GM06990 (cell line): Measurements from ENCODE around the gene SLC35C1.

Source experiments
- DNase-seq: peaks from one replicate; pipeline ENCODE4 v3.0.0-alpha.2; 2011; ENCODE audit not compliant: insufficient read length; ENCODE audit errors: extremely low read depth
- H3K27me3 ChIP-seq: replicated peaks from 2 replicates; pipeline ENCODE4 v1.6.0; 2011; ENCODE audit warnings: low read length; ENCODE audit not compliant: control insufficient read depth, insufficient read depth
- H3K36me3 ChIP-seq: 2 replicates; pipeline ENCODE4 v1.5.1; 2011; ENCODE audit warnings: low read length; ENCODE audit not compliant: control insufficient read depth, insufficient read depth
- H3K4me3 ChIP-seq: replicated peaks from 2 replicates; pipeline ENCODE4 v1.5.1; 2011; ENCODE audit warnings: low read depth, mild to moderate bottlenecking, control low read depth, low read length
- TF ChIP-seq, protein P1 (sequence below): IDR thresholded peaks from 2 replicates; pipeline ENCODE4 v1.5.1; 2011; ENCODE audit warnings: low read length, control low read depth, mild to moderate bottlenecking, inconsistent platforms; ENCODE audit not compliant: insufficient read depth, poor library complexity, severe bottlenecking

The SLC35C1 gene

DNA sequence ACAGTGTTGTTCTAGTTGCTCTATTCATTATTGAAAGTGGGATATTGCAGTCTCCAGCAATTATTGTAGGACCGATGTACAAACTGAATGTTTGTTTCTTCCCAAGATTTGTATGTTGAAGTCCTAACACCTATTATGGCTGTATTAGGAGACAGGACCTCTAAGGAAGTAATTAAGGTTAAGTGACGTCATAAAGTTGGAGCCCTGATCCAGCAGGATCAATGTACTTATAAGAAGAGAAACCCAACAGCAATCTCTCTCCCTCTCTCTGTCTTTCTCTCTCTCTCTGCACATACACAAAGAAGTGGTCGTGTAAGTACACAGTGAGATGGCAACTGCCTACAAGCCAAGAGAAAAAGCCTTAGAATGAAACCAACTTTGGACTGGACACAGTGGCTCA lies 16.1 kb upstream of the SLC35C1 start:
- H3K4me3 ChIP-seq: no peak overlapping the region
- DNase-seq: no peak
- H3K36me3 ChIP-seq: no peaks in the 10 kb centered on the region
- TF ChIP-seq, protein P1, sequence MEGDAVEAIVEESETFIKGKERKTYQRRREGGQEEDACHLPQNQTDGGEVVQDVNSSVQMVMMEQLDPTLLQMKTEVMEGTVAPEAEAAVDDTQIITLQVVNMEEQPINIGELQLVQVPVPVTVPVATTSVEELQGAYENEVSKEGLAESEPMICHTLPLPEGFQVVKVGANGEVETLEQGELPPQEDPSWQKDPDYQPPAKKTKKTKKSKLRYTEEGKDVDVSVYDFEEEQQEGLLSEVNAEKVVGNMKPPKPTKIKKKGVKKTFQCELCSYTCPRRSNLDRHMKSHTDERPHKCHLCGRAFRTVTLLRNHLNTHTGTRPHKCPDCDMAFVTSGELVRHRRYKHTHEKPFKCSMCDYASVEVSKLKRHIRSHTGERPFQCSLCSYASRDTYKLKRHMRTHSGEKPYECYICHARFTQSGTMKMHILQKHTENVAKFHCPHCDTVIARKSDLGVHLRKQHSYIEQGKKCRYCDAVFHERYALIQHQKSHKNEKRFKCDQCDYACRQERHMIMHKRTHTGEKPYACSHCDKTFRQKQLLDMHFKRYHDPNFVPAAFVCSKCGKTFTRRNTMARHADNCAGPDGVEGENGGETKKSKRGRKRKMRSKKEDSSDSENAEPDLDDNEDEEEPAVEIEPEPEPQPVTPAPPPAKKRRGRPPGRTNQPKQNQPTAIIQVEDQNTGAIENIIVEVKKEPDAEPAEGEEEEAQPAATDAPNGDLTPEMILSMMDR: no peak
- no peaks in the 10 kb centered on the region; the same call in 1 of the 2 replicates for H3K27me3 ChIP-seq

DNA sequence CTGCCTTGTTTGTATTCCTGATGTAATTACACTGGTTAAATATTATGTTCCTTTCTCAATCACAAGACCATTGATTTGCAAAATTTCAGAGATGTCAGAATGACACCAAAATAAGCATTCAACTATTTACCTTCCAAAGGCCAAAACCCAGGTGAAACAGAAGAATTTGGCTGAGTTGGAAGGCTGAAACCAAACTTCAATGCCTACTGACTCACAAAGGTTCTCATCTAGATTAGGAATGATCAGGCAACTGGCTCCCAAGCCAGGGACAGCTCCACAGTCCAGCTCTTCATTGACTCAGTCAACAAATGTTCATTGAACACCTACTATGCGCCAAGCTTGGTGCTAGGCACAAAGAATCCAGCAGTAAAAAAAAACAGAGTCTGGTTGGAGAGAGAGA lies 13.4 kb upstream of the SLC35C1 start:
- H3K36me3 ChIP-seq: no peaks in the 10 kb centered on the region
- TF ChIP-seq, protein P1: no peak
- DNase-seq: no peak
- no peaks in the 10 kb centered on the region; the same call in 1 of the 2 replicates for H3K27me3 ChIP-seq
- no peak overlapping the region for H3K4me3 ChIP-seq

DNA sequence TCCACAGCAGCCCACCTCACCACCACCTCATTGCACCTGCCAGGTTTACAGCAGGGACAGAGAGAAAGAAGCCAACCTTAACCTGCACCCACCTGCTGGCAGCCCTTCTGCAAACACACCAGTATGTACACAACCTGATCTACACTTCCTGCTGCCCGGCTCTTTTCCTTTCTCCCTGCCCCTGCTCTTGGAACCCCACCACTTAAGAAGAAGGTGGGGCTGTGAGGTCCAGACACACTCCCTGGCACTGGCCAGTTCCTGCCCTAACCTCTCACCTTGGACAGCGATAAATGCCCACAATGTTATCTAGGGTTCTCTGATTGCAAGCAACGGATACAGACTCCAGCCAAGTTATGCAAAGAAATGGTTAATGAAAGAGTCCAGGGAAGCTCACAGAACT lies 10.8 kb upstream of the SLC35C1 start:
- Histone ChIP-seq H3K27me3 (no peaks in the 10 kb centered on the region; the same call in 1 of the 2 replicates), H3K4me3 (no peak overlapping the region), H3K36me3 (no peaks in the 10 kb centered on the region)
- DNase-seq: no peak
- TF ChIP-seq, protein P1: no peak

DNA sequence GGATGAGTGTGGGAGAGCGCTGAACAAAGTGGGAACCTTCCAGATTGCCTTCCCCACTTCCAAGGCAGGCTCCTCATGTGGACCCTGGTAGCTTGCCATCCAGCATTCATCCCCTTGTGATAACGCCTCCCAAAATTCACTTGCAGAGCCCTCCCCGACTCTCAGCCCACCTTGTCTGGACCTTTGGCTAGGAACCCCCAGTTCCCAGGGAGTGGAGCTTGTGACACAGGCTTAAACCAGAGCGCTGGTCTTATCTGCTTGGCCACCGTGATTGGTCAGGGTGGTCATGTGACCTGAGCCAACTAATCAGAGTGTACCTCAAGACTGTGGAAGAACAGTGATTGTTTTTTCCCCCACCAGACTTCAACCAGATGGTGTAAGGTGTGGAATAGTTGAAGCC lies 9.6 kb upstream of the SLC35C1 start:
- no peak overlapping the region for H3K4me3 ChIP-seq
- no peak for DNase-seq
- H3K27me3 ChIP-seq: no peaks in the 10 kb centered on the region; the same call in 1 of the 2 replicates
- TF ChIP-seq, protein P1: no peak
- no peaks in the 10 kb centered on the region for H3K36me3 ChIP-seq

DNA sequence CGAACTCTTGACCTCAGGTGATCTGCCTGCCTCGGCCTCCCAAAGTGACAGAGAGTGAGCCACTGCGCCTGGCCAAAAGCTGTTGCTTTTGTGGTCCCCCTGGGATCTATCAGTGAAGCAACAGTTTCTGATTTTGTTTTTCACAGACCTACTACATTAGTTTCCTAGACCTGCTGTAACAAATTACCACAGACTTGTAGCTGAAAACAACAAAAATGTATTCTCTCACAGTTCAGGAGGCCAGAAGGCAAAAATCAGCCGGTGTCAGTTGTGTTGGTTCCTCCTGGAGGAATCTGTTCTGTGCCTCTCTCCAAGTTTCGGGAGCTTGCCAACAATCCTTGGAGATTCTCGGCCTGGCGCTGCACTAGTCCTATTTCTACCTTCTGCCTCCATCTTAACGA lies 8.5 kb upstream of the SLC35C1 start:
- DNase-seq: no peak
- Histone ChIP-seq H3K27me3 (no peaks in the 10 kb centered on the region; the same call in 1 of the 2 replicates), H3K36me3 (no peaks in the 10 kb centered on the region), H3K4me3 (no peak overlapping the region)
- TF ChIP-seq, protein P1: no peak

DNA sequence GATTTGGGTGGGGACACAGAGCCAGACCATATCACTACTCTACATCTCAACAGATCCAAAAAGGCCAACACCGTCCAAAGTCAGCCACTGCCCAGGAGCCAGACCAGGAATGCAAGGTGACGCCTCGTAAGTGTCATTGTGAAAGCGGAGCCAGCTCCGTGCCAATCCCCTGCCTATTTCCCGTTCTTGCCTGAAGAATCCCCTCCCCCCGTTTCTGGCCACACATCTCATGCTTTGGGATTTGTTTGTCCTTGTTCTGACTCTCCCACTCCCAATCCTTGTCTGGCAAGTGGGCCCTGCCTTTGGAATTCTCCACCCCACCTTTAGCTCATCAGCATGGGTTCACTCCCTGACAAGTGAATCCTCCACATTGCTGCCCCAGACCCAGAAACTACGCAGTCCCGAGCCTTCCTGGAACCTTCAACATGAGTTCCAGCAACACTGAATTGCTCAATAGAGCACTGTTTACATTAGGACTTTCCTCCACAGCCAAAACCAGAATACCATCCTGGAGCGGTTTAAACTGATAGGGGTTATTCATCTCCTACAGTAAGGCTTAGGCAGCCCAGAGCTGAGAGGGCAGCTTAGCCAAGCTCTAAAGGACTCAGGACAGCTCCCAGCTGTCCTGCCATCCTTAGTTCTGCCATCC lies 6.0 kb upstream of the SLC35C1 start:
- Histone ChIP-seq H3K36me3 (no peaks in the 10 kb centered on the region), H3K4me3 (no peak overlapping the region), H3K27me3 (no peaks in the 10 kb centered on the region)
- DNase-seq: no peak
- TF ChIP-seq, protein P1: no peak
